Kidney (tissue), 14 donors: Measurements from ENCODE around the gene SMCO2. TPM values are rescaled to one million over a fixed set of nuclear protein-coding genes. Genes with fewer than 3 reads are reported as not detected.
A peak's percentile ranks its signal among the peaks of the same experiment; 100 is the strongest.

Source experiments
- DNase-seq, 5 donors: peaks; one replicate each; pipeline ENCODE4 v3.0.0-alpha.2; 2013 to 2020
- FAIRE-seq: peaks from 2 replicates; lab custom pipeline; 2012; peaks lifted over from hg19 to GRCh38; lab: Jason Lieb, UNC
- H3K27ac ChIP-seq, 2 donors: one replicate each; pipeline ENCODE4 v1.7.0; 2013; ENCODE audit warnings: low read depth in 2 of 2, low read length in 2 of 2, inconsistent platforms in 1 of 2
- H3K27me3 ChIP-seq: one replicate; pipeline ENCODE4 v1.7.1; 2013; ENCODE audit warnings: low read length, inconsistent platforms; ENCODE audit not compliant: control insufficient read depth, insufficient read depth
- H3K36me3 ChIP-seq, 3 donors: one replicate each; pipeline versions ENCODE4 v1.7.0 to v1.7.1; 2013; ENCODE audit warnings: low read length in 3 of 3, control low read depth in 1 of 3, inconsistent platforms in 1 of 3; ENCODE audit not compliant: insufficient read depth in 3 of 3, control insufficient read depth in 2 of 3
- H3K4me1 ChIP-seq, 3 donors: one replicate each; pipeline versions ENCODE4 v1.7.0 to v1.7.1; 2013; ENCODE audit warnings: low read length in 3 of 3, inconsistent platforms in 1 of 3, low read depth in 1 of 3; ENCODE audit not compliant: control insufficient read depth in 2 of 3, insufficient read depth in 2 of 3
- H3K4me3 ChIP-seq, 3 donors: one replicate each; pipeline versions ENCODE4 v1.7.0 to v1.8.1; 2013; ENCODE audit warnings: low read length in 3 of 3, control low read depth in 1 of 3, inconsistent platforms in 1 of 3
- H3K9ac ChIP-seq, 3 donors: one replicate each; pipeline versions ENCODE4 v1.7.0 to v1.7.1; 2013; ENCODE audit warnings: low read length in 3 of 3, control low read depth in 1 of 3, inconsistent platforms in 1 of 3
- H3K9me3 ChIP-seq, 3 donors: one replicate each; pipeline versions ENCODE4 v1.7.0 to v1.7.1; 2013; ENCODE audit warnings: low read length in 3 of 3, control low read depth in 1 of 3, inconsistent platforms in 1 of 3; ENCODE audit not compliant: control insufficient read depth in 2 of 3, insufficient read depth in 1 of 3
- intact Hi-C: fragments of 100-400 bp; cut with DNase I; formaldehyde crosslinking; loops from one replicate; pipeline ENCODE4 v1.11.1; 2022
- polyA plus RNA-seq: library from polyadenylated mRNA; stranded (reverse); fragments of 350-450 nt; fragmentation: Illumina TruSeq; extraction: RNeasy Lipid Tissue Mini Kit (QIAGEN cat#74804); gene quantifications from one replicate; pipeline ENCODE4 v1.2.3, GENCODE V29; 2014; ENCODE audit warnings: low read depth, low replicate concordance; ENCODE audit not compliant: insufficient read depth
- total RNA-seq: library from RNA; stranded (reverse); fragmentation: NEBNext Ultra II Directional; extraction: Animal tissue kit (Norgen Biotek cat#: 25700); gene quantifications from one replicate; pipeline ENCODE4 v1.2.1, GENCODE V29; 2021
- TF ChIP-seq, protein P1 (sequence below): IDR thresholded peaks from 3 replicates; pipeline ENCODE4 v1.5.1; 2012; ENCODE audit warnings: mild to moderate bottlenecking, moderate library complexity, borderline replicate concordance; ENCODE audit not compliant: insufficient read depth; ENCODE audit errors: extremely low read depth
- donor health status: control.
- donor health status: control.
- donor health status: control.
- donor health status: control.
- donor health status: control.
- donor health status: DM: yes; HTN: yes; CAD: no.
- donor health status: Normal renal cell carcinoma (clear cell type).

SMCO2 gene
- total and polyA plus RNA-seq, 2 donors from 2014 or later, result 0.38 TPM; not detected in 1

DNA sequence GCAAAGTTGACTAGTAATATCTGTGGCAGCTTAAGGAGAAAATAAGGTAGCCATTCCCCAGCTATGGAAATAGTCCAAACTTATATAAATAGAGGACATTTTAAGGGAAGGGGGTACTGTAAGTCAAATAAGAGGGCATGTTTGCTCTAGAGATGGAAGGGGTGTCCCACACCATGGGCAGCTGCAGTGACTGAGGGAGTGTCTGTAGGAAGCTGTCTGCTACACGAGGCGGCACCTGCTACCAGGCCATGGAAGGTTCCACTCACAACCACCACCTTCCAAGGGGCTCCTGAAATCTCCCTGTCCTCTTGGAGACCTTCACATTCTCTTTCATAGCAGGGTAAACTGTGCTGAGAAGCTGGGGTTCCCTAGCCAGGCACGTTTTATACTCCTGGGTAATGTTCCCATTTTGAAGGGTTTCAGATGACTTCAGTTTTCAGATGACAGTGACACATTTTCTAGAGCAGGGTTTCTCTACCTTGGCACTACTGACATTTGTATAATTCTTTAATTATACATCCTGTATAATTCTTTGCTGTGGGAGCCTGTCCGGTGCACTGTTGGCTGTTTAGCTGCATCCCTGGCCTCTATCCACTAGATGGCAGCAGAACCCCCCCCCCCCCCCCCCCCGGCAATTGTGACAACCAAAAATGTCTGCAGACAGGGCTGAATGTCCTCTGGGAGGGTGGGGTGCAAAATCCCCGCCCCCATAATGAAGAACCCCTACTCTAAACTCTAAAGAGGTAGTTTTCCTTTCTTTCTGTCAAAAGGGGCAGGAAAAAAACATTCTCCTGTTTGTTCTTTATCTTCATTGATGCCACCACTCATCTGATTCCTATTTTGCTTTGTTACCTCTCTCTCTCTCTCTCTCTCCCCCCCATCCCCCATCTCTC, 11.6 kb upstream of the SMCO2 start:
- intact Hi-C loops, result no loop called here
- no peak for FAIRE-seq

DNA sequence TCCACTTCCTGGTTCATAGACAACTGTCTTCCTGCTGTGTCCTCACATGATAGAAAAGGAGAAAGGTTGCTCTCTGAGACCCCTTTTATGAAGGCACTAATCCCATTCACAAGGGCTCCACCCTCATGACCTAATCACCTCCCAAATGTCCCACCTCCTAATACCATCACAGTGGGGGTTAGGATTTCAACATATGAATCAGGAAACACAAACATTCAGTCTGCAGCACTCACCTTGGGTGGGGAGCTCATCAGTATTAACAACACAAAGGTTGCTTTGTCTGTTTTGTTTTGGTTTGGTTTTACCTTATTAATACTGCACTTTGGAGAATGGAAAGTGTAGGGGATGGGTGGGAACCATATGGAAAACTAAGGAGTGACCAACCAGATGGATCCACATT, 10.5 kb upstream of the SMCO2 start:
- Histone ChIP-seq H3K4me3 (no peak overlapping the region), H3K36me3 (no peaks in the 10 kb centered on the region), H3K4me1 (peaks cover 0 to 2% (median 0%) of the 10 kb centered on the region in 3 donors), H3K9me3 (no peaks in the 10 kb centered on the region), H3K27me3 (no peaks in the 10 kb centered on the region), H3K9ac (no peak overlapping the region), H3K27ac (no peak overlapping the region)
- TF ChIP-seq, protein P1, sequence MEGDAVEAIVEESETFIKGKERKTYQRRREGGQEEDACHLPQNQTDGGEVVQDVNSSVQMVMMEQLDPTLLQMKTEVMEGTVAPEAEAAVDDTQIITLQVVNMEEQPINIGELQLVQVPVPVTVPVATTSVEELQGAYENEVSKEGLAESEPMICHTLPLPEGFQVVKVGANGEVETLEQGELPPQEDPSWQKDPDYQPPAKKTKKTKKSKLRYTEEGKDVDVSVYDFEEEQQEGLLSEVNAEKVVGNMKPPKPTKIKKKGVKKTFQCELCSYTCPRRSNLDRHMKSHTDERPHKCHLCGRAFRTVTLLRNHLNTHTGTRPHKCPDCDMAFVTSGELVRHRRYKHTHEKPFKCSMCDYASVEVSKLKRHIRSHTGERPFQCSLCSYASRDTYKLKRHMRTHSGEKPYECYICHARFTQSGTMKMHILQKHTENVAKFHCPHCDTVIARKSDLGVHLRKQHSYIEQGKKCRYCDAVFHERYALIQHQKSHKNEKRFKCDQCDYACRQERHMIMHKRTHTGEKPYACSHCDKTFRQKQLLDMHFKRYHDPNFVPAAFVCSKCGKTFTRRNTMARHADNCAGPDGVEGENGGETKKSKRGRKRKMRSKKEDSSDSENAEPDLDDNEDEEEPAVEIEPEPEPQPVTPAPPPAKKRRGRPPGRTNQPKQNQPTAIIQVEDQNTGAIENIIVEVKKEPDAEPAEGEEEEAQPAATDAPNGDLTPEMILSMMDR, result no peak
- FAIRE-seq (no peak), DNase-seq (no peak)
- intact Hi-C loops, result no loop called here

More for the DNA sequence above, 11.6 kb upstream of the SMCO2 start:
- H3K36me3 ChIP-seq, result no peaks in the 10 kb centered on the region
- H3K9me3 ChIP-seq, result no peaks in the 10 kb centered on the region
- DNase-seq, result peak in 2 of 5 donors; percentile 11 to 27
- H3K27me3 ChIP-seq, result no peaks in the 10 kb centered on the region
- no peak overlapping the region for H3K9ac ChIP-seq
- no peak overlapping the region for H3K27ac ChIP-seq
- no peak overlapping the region for H3K4me3 ChIP-seq
- peaks cover 0 to 2% (median 0%) of the 10 kb centered on the region in 3 donors for H3K4me1 ChIP-seq
- TF ChIP-seq, protein P1, result peak; percentile 51

DNA sequence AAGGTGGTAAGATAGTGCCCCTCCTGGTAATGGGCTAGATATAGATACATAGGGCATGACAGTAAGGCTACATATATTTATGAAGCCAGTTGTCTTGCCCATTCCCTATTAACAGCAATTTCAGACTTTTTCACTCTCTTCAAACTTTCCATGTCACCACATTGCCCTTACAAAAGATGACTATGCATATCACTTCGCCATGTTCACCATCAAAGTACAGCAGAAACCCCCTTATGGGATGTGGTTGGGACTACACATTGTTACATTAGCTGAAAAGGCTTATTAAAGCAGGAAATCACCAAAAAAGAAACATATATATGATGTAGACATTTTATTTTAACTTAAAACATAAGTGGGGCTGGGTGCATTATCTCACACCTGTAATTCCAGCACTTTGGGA, 9.8 kb upstream of the SMCO2 start:
- H3K4me3 ChIP-seq, result no peak overlapping the region
- no peaks in the 10 kb centered on the region for H3K27me3 ChIP-seq
- H3K9me3 ChIP-seq, result no peaks in the 10 kb centered on the region
- H3K9ac ChIP-seq, result no peak overlapping the region
- no peaks in the 10 kb centered on the region for H3K36me3 ChIP-seq
- H3K27ac ChIP-seq, result no peak overlapping the region
- intact Hi-C loops, result no loop called here
- peaks cover 0 to 2% (median 0%) of the 10 kb centered on the region in 3 donors for H3K4me1 ChIP-seq
- TF ChIP-seq, protein P1, result no peak
- no peak for FAIRE-seq
- DNase-seq, result no peak
